Stomach smooth muscle (tissue), 2 donors: ENCODE measurements around the gene MAPT.
"Not testable (repeated sequence)": the region's sequence is repeated elsewhere in the genome, so short reads cannot be mapped to it uniquely, and the experiment has no call there.

Experiments used
- H3K27ac ChIP-seq: one replicate; pipeline ENCODE4 v1.7.0; 2013; ENCODE audit warnings: mild to moderate bottlenecking, low read length, inconsistent platforms
- H3K27me3 ChIP-seq, 2 donors: one replicate each; pipeline ENCODE4 v1.7.0; 2013; ENCODE audit warnings: low read length in 2 of 2; ENCODE audit not compliant: insufficient read depth in 2 of 2, control insufficient read depth in 1 of 2
- H3K36me3 ChIP-seq, 2 donors: one replicate each; pipeline ENCODE4 v1.7.0; 2013; ENCODE audit warnings: low read length in 2 of 2; ENCODE audit not compliant: control insufficient read depth in 2 of 2, insufficient read depth in 2 of 2
- H3K4me1 ChIP-seq: one replicate; pipeline ENCODE4 v1.7.0; 2013; ENCODE audit warnings: low read length; ENCODE audit not compliant: control insufficient read depth, insufficient read depth
- H3K4me3 ChIP-seq, 2 donors: one replicate each; pipeline ENCODE4 v1.7.0; 2013; ENCODE audit warnings: low read length in 2 of 2
- H3K9ac ChIP-seq, 2 donors: one replicate each; pipeline ENCODE4 v1.7.0; 2013; ENCODE audit warnings: low read length in 2 of 2, mild to moderate bottlenecking in 1 of 2
- H3K9me3 ChIP-seq, 2 donors: one replicate each; pipeline ENCODE4 v1.7.0; 2013; ENCODE audit warnings: low read length in 2 of 2; ENCODE audit not compliant: control insufficient read depth in 2 of 2
- donor health status: healthy.
- donor health status: Pancreatic carcinoma.

The MAPT gene

DNA sequence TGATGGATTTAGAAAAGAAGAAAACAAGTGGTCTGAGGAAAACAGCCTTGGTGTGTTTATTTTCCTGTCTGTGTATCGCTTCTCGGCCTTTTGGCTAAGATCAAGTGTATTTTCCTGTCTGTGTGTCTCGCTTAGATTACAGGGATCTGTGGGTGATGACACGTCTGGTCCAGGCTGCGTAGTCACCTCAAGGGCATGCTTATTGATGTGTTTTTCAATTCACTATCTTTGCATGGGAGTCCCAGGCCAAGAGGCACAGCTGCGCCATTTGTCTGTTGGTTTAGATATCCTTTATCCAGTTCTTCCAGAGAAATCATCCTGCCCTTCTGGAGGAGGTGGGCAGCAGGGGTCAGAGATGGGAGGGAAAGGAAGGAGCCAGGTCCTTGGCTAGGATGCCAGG, 57.6 kb downstream of the MAPT start:
- no peak overlapping the region for H3K4me3 ChIP-seq
- no peak overlapping the region for H3K9ac ChIP-seq
- no peaks in the 10 kb centered on the region for H3K9me3 ChIP-seq
- H3K36me3 ChIP-seq, result no peaks in the 10 kb centered on the region
- H3K27ac ChIP-seq, result no peak overlapping the region
- peaks cover 0 to 6% of the 10 kb centered on the region in 2 donors for H3K27me3 ChIP-seq
- peaks cover 15% of the 10 kb centered on the region for H3K4me1 ChIP-seq

GRCh38 chr17:45952814-45953320, 58.5 kb downstream of the MAPT start:
- Histone ChIP-seq H3K4me3 (no peak overlapping the region), H3K4me1 (peaks cover 15% of the 10 kb centered on the region), H3K27me3 (peaks cover 0 to 6% of the 10 kb centered on the region in 2 donors), H3K9ac (no peak overlapping the region), H3K27ac (no peak overlapping the region), H3K36me3 (no peaks in the 10 kb centered on the region), H3K9me3 (no peaks in the 10 kb centered on the region)

GRCh38 chr17:45953561-45953960, 59.2 kb downstream of the MAPT start:
- Histone ChIP-seq H3K4me1 (peaks cover 11% of the 10 kb centered on the region), H3K27me3 (peaks cover 0 to 6% of the 10 kb centered on the region in 2 donors), H3K9ac (no peak overlapping the region), H3K27ac (no peak overlapping the region), H3K36me3 (no peaks in the 10 kb centered on the region), H3K4me3 (no peak overlapping the region), H3K9me3 (no peaks in the 10 kb centered on the region)

DNA sequence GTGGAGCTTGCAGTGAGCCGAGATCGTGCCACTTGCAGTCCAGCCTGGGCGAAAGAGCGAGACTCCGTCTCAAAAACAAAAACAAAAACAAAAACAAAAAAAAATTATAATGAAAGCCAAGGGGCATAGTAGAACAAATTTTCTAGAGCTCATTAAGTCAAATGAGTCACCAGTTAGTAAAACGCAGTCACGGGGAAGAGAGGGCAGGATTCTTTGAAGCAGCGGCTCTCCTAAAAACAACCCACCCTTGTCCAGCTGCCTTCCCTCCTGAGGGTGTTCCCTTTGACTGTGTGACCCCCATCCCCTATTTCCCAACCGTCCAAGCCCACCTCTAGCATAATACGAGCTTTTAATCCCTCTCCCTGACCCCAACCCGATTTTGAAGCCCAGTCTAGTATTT, 60.6 kb downstream of the MAPT start:
- Histone ChIP-seq H3K27me3 (peaks cover 0 to 2% of the 10 kb centered on the region in 2 donors), H3K4me3 (no peak overlapping the region), H3K9ac (no peak overlapping the region), H3K27ac (no peak overlapping the region), H3K4me1 (peaks cover 2% of the 10 kb centered on the region), H3K36me3 (no peaks in the 10 kb centered on the region), H3K9me3 (no peaks in the 10 kb centered on the region)

DNA sequence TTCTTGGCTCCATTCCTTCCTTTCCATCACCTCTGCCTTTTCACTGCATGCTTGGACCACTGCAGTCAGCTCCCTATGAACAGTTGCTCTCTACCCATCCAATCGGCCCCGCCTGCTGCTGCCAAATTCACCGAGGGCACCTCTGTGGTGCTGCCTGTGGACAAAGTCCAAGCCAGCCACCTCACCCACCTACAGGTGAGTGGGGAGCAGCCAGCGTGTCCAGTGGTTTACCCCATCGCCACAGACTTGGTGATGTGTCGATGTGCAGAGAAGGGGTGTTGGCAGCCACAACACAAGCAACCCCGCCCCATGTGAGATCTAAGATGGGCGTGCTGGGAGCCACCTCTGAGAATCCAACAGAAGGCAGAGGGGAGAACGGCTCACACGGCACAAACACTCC, 61.0 kb downstream of the MAPT start:
- Histone ChIP-seq H3K4me3 (no peak overlapping the region), H3K36me3 (no peaks in the 10 kb centered on the region), H3K27me3 (no peaks in the 10 kb centered on the region), H3K4me1 (no peaks in the 10 kb centered on the region), H3K9me3 (no peaks in the 10 kb centered on the region), H3K27ac (no peak overlapping the region), H3K9ac (no peak overlapping the region)

- Histone ChIP-seq H3K4me1 (no peaks in the 10 kb centered on the region), H3K9me3 (no peaks in the 10 kb centered on the region)
Observed at GRCh38 chr17:45956090-45956489, 61.7 kb downstream of the MAPT start.

GRCh38 chr17:45956746-45957145, 62.4 kb downstream of the MAPT start:
- not testable (repeated sequence) for H3K36me3 ChIP-seq, H3K27ac ChIP-seq, H3K9ac ChIP-seq, H3K27me3 ChIP-seq, H3K9me3 ChIP-seq, H3K4me1 ChIP-seq, H3K4me3 ChIP-seq

More at GRCh38 chr17:45956090-45956489, 61.7 kb downstream of the MAPT start:
- no peaks in the 10 kb centered on the region for H3K27me3 ChIP-seq
- H3K27ac ChIP-seq, result no peak overlapping the region
- H3K36me3 ChIP-seq, result no peaks in the 10 kb centered on the region
- H3K9ac ChIP-seq, result no peak overlapping the region
- no peak overlapping the region for H3K4me3 ChIP-seq

- H3K27ac ChIP-seq, result no peak overlapping the region
- no peak overlapping the region for H3K4me3 ChIP-seq
- H3K4me1 ChIP-seq, result no peaks in the 10 kb centered on the region
- H3K27me3 ChIP-seq, result no peaks in the 10 kb centered on the region
- H3K9me3 ChIP-seq, result no peaks in the 10 kb centered on the region
- peaks cover 0 to 2% of the 10 kb centered on the region in 2 donors for H3K36me3 ChIP-seq
- no peak overlapping the region for H3K9ac ChIP-seq
Observed at GRCh38 chr17:45958307-45958706, 64.0 kb downstream of the MAPT start.

DNA sequence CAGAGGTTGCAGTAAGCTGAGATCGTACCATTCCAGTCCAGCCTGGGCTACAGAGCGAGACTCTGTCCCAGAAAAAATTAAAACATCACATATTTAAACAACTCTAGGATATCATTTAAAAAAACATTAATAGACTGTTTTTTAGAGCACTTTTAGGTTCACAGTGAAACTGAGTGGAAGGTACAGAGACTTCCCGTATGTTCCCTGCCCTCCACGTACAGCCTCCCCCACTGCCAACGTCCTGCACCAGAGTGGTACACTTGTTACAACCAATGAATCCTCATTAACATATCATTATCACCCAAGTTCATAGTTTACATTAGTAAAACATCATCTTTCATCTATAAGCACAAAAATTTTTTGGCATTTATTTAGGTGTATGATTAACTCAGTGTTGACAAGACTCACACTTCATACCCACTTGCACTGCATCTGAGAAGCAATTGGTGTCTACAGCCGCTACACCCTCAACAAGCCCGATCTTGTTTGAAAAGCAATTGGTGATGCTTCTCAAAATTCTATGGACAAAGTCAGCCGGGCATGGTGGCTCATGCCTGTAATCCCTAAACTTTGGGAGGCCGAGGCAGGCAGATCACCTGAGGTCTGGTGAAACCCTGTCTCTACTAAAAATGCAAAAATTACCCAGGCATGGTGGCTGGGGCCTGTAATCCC, 64.8 kb downstream of the MAPT start:
- Histone ChIP-seq H3K9ac (no peak overlapping the region), H3K4me3 (no peak overlapping the region), H3K27me3 (no peaks in the 10 kb centered on the region), H3K36me3 (peaks cover 0 to 2% of the 10 kb centered on the region in 2 donors), H3K27ac (no peak overlapping the region), H3K4me1 (no peaks in the 10 kb centered on the region), H3K9me3 (no peaks in the 10 kb centered on the region)

- Histone ChIP-seq H3K36me3 (peaks cover 0 to 2% of the 10 kb centered on the region in 2 donors), H3K27me3 (no peaks in the 10 kb centered on the region), H3K9ac (no peak overlapping the region), H3K4me3 (no peak overlapping the region), H3K9me3 (no peaks in the 10 kb centered on the region), H3K4me1 (no peaks in the 10 kb centered on the region), H3K27ac (no peak overlapping the region)
Observed at GRCh38 chr17:45960311-45960710, 66.0 kb downstream of the MAPT start.

DNA sequence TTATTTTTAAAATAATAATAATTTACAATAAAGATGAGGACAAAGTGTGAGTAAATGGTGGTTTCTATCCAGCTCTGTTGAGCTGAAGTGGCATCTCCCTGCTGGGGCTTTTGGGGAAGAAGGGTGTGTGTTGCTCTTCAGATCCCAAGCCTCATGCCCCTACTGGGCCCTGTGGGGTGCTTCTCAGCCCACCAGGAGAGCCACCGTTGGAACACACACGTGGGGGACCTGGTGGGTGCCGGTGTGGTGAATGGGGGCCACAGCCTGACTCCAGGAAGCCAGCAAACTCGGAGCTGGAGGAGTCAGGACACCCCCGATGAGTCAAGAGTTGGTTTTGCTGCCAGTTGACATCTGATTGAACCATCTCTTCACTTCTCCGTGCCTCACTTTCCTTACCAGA, 66.9 kb downstream of the MAPT start:
- Histone ChIP-seq H3K9me3 (no peaks in the 10 kb centered on the region), H3K36me3 (peaks cover 0 to 2% of the 10 kb centered on the region in 2 donors), H3K4me1 (no peaks in the 10 kb centered on the region), H3K9ac (no peak overlapping the region), H3K27ac (no peak overlapping the region), H3K4me3 (no peak overlapping the region), H3K27me3 (no peaks in the 10 kb centered on the region)
